ENCODE data around the gene UVRAG. TPM values are rescaled to one million over a fixed set of nuclear protein-coding genes. Genes with fewer than 3 reads are reported as not detected.

UVRAG gene
- total RNA-seq, 1 experiment from 2014 or later, result 13.0 TPM

DNA sequence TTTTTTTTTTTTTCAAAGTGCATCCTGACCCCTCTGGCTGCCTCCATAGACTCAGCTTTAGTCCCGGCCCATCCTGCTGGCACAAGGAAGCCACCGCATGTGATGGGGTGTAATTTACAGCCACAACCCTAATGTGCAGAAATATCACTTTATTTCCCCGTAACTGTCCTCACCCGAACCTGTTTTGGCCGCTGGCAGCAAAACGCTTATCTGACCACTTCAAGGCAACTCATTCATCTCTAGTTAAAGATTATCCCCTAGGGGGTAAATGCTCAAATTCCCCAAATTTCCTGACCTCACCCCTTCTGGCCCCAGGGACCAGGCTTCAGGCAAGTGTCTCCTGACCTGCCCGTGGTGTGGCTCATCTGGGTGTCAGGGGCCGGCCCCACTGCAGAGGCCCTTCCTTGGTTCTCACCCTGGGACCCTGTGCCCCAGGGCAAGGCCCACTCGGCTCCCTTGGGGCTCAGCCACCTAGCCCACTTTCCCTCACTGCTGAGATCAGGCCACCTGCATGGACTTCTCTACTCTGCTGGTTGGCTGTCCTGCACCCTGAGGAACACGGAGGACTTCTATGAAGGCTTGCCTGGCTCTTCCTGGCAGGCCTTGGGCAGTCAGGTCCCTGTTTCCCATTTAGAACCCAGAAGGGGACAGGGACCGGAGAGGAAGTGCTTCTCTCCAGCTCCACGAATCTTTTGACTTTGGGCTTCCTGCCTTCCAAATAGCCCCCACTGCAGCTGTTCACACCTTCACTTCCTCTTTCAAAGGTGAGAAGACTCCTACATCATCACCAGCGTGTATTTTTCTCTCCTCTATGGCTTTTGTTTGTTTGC, 337.9 kb downstream of the UVRAG start:
- Histone ChIP-seq H3K27me3 (ENCODE audit: low read length) (no peaks in the 10 kb centered on the region), H3K79me2 (ENCODE audit: low read length) (no peaks in the 10 kb centered on the region), H4K20me1 (ENCODE audit: low read length) (no peaks in the 10 kb centered on the region), H3K27ac (ENCODE audit: low read length) (peak overlapping the region; percentile 34), H3K9me2 (replicated peaks; ENCODE audit: low read length) (no peaks in the 10 kb centered on the region), H3K4me3 (ENCODE audit: low read length) (no peak overlapping the region), H2AFZ (ENCODE audit: low read length) (peak overlapping the region; percentile 59), H3F3A (ENCODE audit: low read length, unreplicated experiment) (no peaks in the 10 kb centered on the region), H3K36me3 (ENCODE audit: low read depth, low read length) (no peaks in the 10 kb centered on the region), H3K9me3 (ENCODE audit: low read length) (no peaks in the 10 kb centered on the region), H3K4me1 (ENCODE audit: insufficient read depth, low read length) (peaks cover 37% of the 10 kb centered on the region), H3K4me2 (ENCODE audit: low read length) (peak overlapping the region; percentile 71), H3K9ac (ENCODE audit: low read length) (no peak overlapping the region)
- DNase-seq, result no peak
- POLR2A ChIA-PET (ENCODE audit: unreplicated experiment), result no interaction called here
- no peak for ATAC-seq
- intact Hi-C loops (cut with micrococcal nuclease), result loop anchor here (1.0 to 5.0 kb wide), 2 partner anchors 256 to 351 kb away; no protein-coding TSS in a partner anchor
- no TSS peak for BruUV-seq (replicated peaks)
- CTCF ChIA-PET, result interaction anchor here (0.5 to 1.5 kb wide), 5 partner anchors 55 to 627 kb away, joined by 4 to 9 read pairs (median 7); partner anchors contain the start of gene GDPD5
- no peak for TF ChIP-seq EZH2 (IDR thresholded peaks at IDR 0.05; ENCODE audit: low read length, unreplicated experiment)
- TF ChIP-seq CTCF (conservative IDR thresholded peaks at IDR 0.05; ENCODE audit: low read depth, low read length), result no peak
- TF ChIP-seq EZH2phosphoT487 (IDR thresholded peaks at IDR 0.05; ENCODE audit: borderline replicate concordance, low read length), result no peak

GRCh38 chr11:76153571-76153923, 338.5 kb downstream of the UVRAG start:
- peaks cover 31% of the 10 kb centered on the region for H3K4me1 ChIP-seq (ENCODE audit: insufficient read depth, low read length)
- BruUV-seq (replicated peaks), result no TSS peak
- no peaks in the 10 kb centered on the region for H3K36me3 ChIP-seq (ENCODE audit: low read depth, low read length)

More at GRCh38 chr11:76153571-76153923, 338.5 kb downstream of the UVRAG start:
- ATAC-seq (peak; percentile 36), DNase-seq (peak; percentile 88)
- H3K9ac ChIP-seq (ENCODE audit: low read length), result no peak overlapping the region
- H3K4me2 ChIP-seq (ENCODE audit: low read length), result peak overlapping the region; percentile 25
- peak overlapping the region; percentile 51 for H2AFZ ChIP-seq (ENCODE audit: low read length)
- H3K4me3 ChIP-seq (ENCODE audit: low read length), result no peak overlapping the region
- CTCF ChIA-PET, result no interaction called here
- TF ChIP-seq CTCF (conservative IDR thresholded peaks at IDR 0.05; ENCODE audit: low read depth, low read length) (no peak), EZH2 (IDR thresholded peaks at IDR 0.05; ENCODE audit: low read length, unreplicated experiment) (no peak), EZH2phosphoT487 (IDR thresholded peaks at IDR 0.05; ENCODE audit: borderline replicate concordance, low read length) (no peak)
- H3K27ac ChIP-seq (ENCODE audit: low read length), result peak overlapping the region; percentile 34
- no peaks in the 10 kb centered on the region for H3K9me2 ChIP-seq (replicated peaks; ENCODE audit: low read length)
- no peaks in the 10 kb centered on the region for H3K27me3 ChIP-seq (ENCODE audit: low read length)
- intact Hi-C loops (cut with micrococcal nuclease), result loop anchor here (5.0 kb wide), 1 partner anchor 351 kb away; no protein-coding TSS in a partner anchor
- H3F3A ChIP-seq (ENCODE audit: low read length, unreplicated experiment), result no peaks in the 10 kb centered on the region
- no peaks in the 10 kb centered on the region for H3K79me2 ChIP-seq (ENCODE audit: low read length)
- no peaks in the 10 kb centered on the region for H3K9me3 ChIP-seq (ENCODE audit: low read length)
- POLR2A ChIA-PET (ENCODE audit: unreplicated experiment), result interaction anchor here (0.6 kb wide), 1 partner anchor 79 kb away, joined by 3 read pairs; no protein-coding TSS in a partner anchor
- no peaks in the 10 kb centered on the region for H4K20me1 ChIP-seq (ENCODE audit: low read length)

Data from PC-3 (cell line).